H1 (cell line): ENCODE measurements around the gene TMEM225B. TPM values are rescaled to one million over a fixed set of nuclear protein-coding genes. Genes with fewer than 3 reads are reported as not detected.

Experiments used
- CTCF ChIA-PET: fragments of 300-600 bp; sonication (Branson Sonifier 250); formaldehyde crosslinking; loops from one replicate; lab custom pipeline; 2021; ENCODE audit not compliant: partially characterized antibody; lab: Charles Lee
- POLR2A ChIA-PET: fragments of 300-600 bp; sonication (Branson Sonifier 250); formaldehyde crosslinking; loops from one replicate; lab custom pipeline; 2021; ENCODE audit warnings: inconsistent platforms; ENCODE audit not compliant: partially characterized antibody; lab: Charles Lee
- DNase-seq, 2 experiments: peaks; one replicate each; pipeline versions ENCODE4 v3.0.0 to v3.0.0-alpha.2; 2010 to 2022; ENCODE audit warnings: low spot score in 2 of 2, low read depth in 1 of 2, mixed read lengths in 1 of 2
- FAIRE-seq: peaks from 2 replicates; lab custom pipeline; 2011; peaks lifted over from hg19 to GRCh38; lab: Jason Lieb, UNC
- H2AFZ ChIP-seq: 2 replicates; pipeline ENCODE4 v1.8.1; 2012; ENCODE audit warnings: low read length, inconsistent platforms
- H2AK5ac ChIP-seq: 2 replicates; pipeline ENCODE4 v1.6.1; 2013; ENCODE audit warnings: low read depth, low read length
- H2BK120ac ChIP-seq: replicated peaks from 2 replicates; pipeline ENCODE3; 2013; ENCODE audit warnings: low read depth, low read length, inconsistent platforms
- H2BK12ac ChIP-seq: 2 replicates; pipeline ENCODE4 v1.6.1; 2013; ENCODE audit warnings: low read depth, low read length
- H2BK15ac ChIP-seq: 2 replicates; pipeline ENCODE4 v1.6.1; 2013; ENCODE audit warnings: low read length
- H2BK20ac ChIP-seq: 2 replicates; pipeline ENCODE4 v1.6.1; 2013; ENCODE audit warnings: low read length
- H2BK5ac ChIP-seq: 2 replicates; pipeline ENCODE4 v1.6.1; 2013; ENCODE audit warnings: low read depth, low read length
- H3K14ac ChIP-seq: 2 replicates; pipeline ENCODE4 v1.6.1; 2013; ENCODE audit warnings: inconsistent platforms; ENCODE audit not compliant: insufficient read length
- H3K18ac ChIP-seq: 2 replicates; pipeline ENCODE4 v1.6.1; 2013; ENCODE audit warnings: low read length; ENCODE audit errors: extremely low read depth
- H3K23ac ChIP-seq: 2 replicates; pipeline ENCODE4 v1.6.1; 2013; ENCODE audit warnings: inconsistent platforms; ENCODE audit not compliant: insufficient read length
- H3K23me2 ChIP-seq: 2 replicates; pipeline ENCODE4 v1.6.1; 2013; ENCODE audit warnings: low read depth, low read length
- H3K27ac ChIP-seq: 2 replicates; pipeline ENCODE4 v1.6.1; 2011; ENCODE audit warnings: low read depth, low read length, inconsistent platforms
- H3K27me3 ChIP-seq, 4 experiments: replicated peaks in 1 of 4; 1 replicate in 1 of 4; 2 replicates in 3 of 4; pipeline versions ENCODE4 v1.6.1 to v1.8.1; 2011 to 2013; ENCODE audit warnings: low read length in 3 of 4, mild to moderate bottlenecking in 3 of 4, inconsistent platforms in 2 of 4, mixed read lengths in 2 of 4, moderate library complexity in 1 of 4; ENCODE audit not compliant: control insufficient read depth in 3 of 4, insufficient read depth in 3 of 4; ENCODE audit errors: extremely low read depth in 1 of 4
- H3K36me3 ChIP-seq, 4 experiments: 2 replicates each; pipeline versions ENCODE4 v1.6.1 to v1.8.1; 2011 to 2013; ENCODE audit warnings: mild to moderate bottlenecking in 4 of 4, low read length in 3 of 4, moderate library complexity in 2 of 4, control low read depth in 1 of 4, inconsistent platforms in 1 of 4; ENCODE audit not compliant: insufficient read depth in 4 of 4, control insufficient read depth in 2 of 4
- H3K4ac ChIP-seq: replicated peaks from 2 replicates; pipeline ENCODE3; 2013; ENCODE audit warnings: low read length, low read depth, mixed read lengths, inconsistent platforms; ENCODE audit not compliant: insufficient read length
- H3K4me1 ChIP-seq, 4 experiments: replicated peaks in 1 of 4; 1 replicate in 1 of 4; 2 replicates in 3 of 4; pipeline versions ENCODE4 v1.6.1 to v1.8.1; 2011 to 2013; ENCODE audit warnings: low read length in 3 of 4, inconsistent platforms in 2 of 4, mixed read lengths in 1 of 4; ENCODE audit not compliant: insufficient read depth in 4 of 4, control insufficient read depth in 3 of 4
- H3K4me2 ChIP-seq, 2 experiments: 2 replicates each; pipeline versions ENCODE4 v1.6.1 to v1.8.1; 2011 to 2013; ENCODE audit warnings: low read depth in 2 of 2, low read length in 2 of 2, control low read depth in 1 of 2, inconsistent platforms in 1 of 2, mild to moderate bottlenecking in 1 of 2; ENCODE audit not compliant: insufficient read depth in 1 of 2
- H3K4me3 ChIP-seq, 4 experiments: fragments of 200-600, 300-600 bp in 1 of 4; sonication (generic), shearing (Covaris generic), sonication (Bioruptor Twin) in 1 of 4; 2 replicates each; pipeline versions ENCODE4 v1.5.1 to v1.8.1; 2011 to 2016; ENCODE audit warnings: low read length in 4 of 4, low read depth in 3 of 4, control low read depth in 2 of 4, inconsistent platforms in 2 of 4, mild to moderate bottlenecking in 2 of 4, mixed read lengths in 1 of 4, moderate library complexity in 1 of 4; ENCODE audit not compliant: insufficient read depth in 2 of 4; ENCODE audit errors: extremely low read depth in 1 of 4
- H3K56ac ChIP-seq: replicated peaks from 2 replicates; pipeline ENCODE3; 2013; ENCODE audit warnings: low read depth, mild to moderate bottlenecking, mixed read lengths, low read length, inconsistent platforms; ENCODE audit not compliant: insufficient read length
- H3K79me1 ChIP-seq: 2 replicates; pipeline ENCODE4 v1.6.1; 2013; ENCODE audit warnings: low read depth, low read length, control low read depth
- H3K79me2 ChIP-seq, 2 experiments: 2 replicates each; pipeline versions ENCODE4 v1.6.1 to v1.8.1; 2012 to 2013; ENCODE audit warnings: low read length in 2 of 2, mild to moderate bottlenecking in 2 of 2, inconsistent platforms in 1 of 2; ENCODE audit not compliant: insufficient read depth in 2 of 2, control insufficient read depth in 1 of 2
- H3K9ac ChIP-seq, 4 experiments: replicated peaks in 1 of 4; 1 replicate in 1 of 4; 2 replicates in 3 of 4; pipeline versions ENCODE4 v1.6.1 to v1.8.1; 2011 to 2013; ENCODE audit warnings: low read depth in 3 of 4, low read length in 3 of 4, control low read depth in 2 of 4, mild to moderate bottlenecking in 2 of 4, moderate library complexity in 2 of 4, inconsistent platforms in 1 of 4; ENCODE audit errors: extremely low read depth in 1 of 4
- H3K9me3 ChIP-seq, 2 experiments: 2 replicates each; pipeline versions ENCODE4 v1.6.1 to v1.8.1; 2012 to 2013; ENCODE audit warnings: mild to moderate bottlenecking in 2 of 2, moderate library complexity in 2 of 2, control low read depth in 1 of 2, inconsistent platforms in 1 of 2, low read depth in 1 of 2, low read length in 1 of 2, mixed read lengths in 1 of 2; ENCODE audit not compliant: insufficient read depth in 2 of 2
- H4K20me1 ChIP-seq, 2 experiments: replicated peaks in 1 of 2; 2 replicates each; pipeline versions ENCODE3 to v1.8.1; 2011 to 2013; ENCODE audit warnings: inconsistent platforms in 2 of 2, low read length in 2 of 2, mild to moderate bottlenecking in 1 of 2; ENCODE audit not compliant: insufficient read depth in 2 of 2, control insufficient read depth in 1 of 2
- H4K5ac ChIP-seq: 2 replicates; pipeline ENCODE4 v1.6.1; 2013; ENCODE audit warnings: low read length, low read depth, mixed read lengths, inconsistent platforms; ENCODE audit not compliant: insufficient read length
- H4K8ac ChIP-seq: 2 replicates; pipeline ENCODE4 v1.8.0; 2013; ENCODE audit warnings: mild to moderate bottlenecking, moderate library complexity, low read length, inconsistent platforms; ENCODE audit not compliant: insufficient read depth; ENCODE audit errors: extremely low read depth
- H4K91ac ChIP-seq: replicated peaks from 2 replicates; pipeline ENCODE3; 2013; ENCODE audit warnings: low read length, mixed read lengths, inconsistent platforms; ENCODE audit not compliant: insufficient read length
- KDM5A ChIP-seq: fragments of 200-600 bp; IDR thresholded peaks from 2 replicates; pipeline ENCODE4 v1.7.1; 2012; ENCODE audit warnings: mild to moderate bottlenecking, low read length, inconsistent platforms, mixed read lengths
- POLR2AphosphoS5 ChIP-seq: IDR thresholded peaks from 2 replicates; pipeline ENCODE4 v1.6.1; 2011; ENCODE audit warnings: low read depth, low read length
- RAD21 ChIP-seq, 2 experiments: IDR thresholded peaks in 1 of 2; conservative IDR thresholded peaks in 1 of 2; 2 replicates each; pipeline ENCODE4 v1.6.1; 2011; ENCODE audit warnings: low read depth in 2 of 2, low read length in 2 of 2, improper control_type of control experiment in 1 of 2, inconsistent platforms in 1 of 2, mild to moderate bottlenecking in 1 of 2, moderate library complexity in 1 of 2
- TEAD4 ChIP-seq: IDR thresholded peaks from 2 replicates; pipeline ENCODE4 v1.6.1; 2012; ENCODE audit warnings: low read depth, low read length, inconsistent platforms, mixed read lengths
- WGBS, 2 experiments: shearing (Covaris generic) in 1 of 2; methylation state at CpG; one replicate each; pipeline versions ENCODE4 v1.1.6 to v1.1.7; 2013 to 2015; ENCODE audit warnings: low lambda C conversion rate in 2 of 2, mixed read lengths in 2 of 2, inconsistent platforms in 1 of 2, low coverage in 1 of 2, missing lambda C conversion rate in 1 of 2; ENCODE audit not compliant: insufficient replicate concordance in 2 of 2, insufficient coverage in 1 of 2, insufficient read length in 1 of 2; ENCODE audit errors: extremely low coverage in 1 of 2, missing lambda C conversion rate in 1 of 2; 5-methylcytosine and 5-hydroxymethylcytosine counted together
- polyA plus RNA-seq, 7 experiments: library from polyadenylated mRNA; depleted of rRNA in 3 of 7; stranded (reverse) in 5 of 7; unstranded in 2 of 7; fragments of >200 nt in 5 of 7; fragments of 200-250 nt in 2 of 7; gene quantifications; 1 replicate in 5 of 7; 2 replicates in 1 of 7; 4 replicates in 1 of 7; pipeline versions ENCODE4 v1.2.1 to v1.2.3, GENCODE V29; 2011 to 2013; ENCODE audit warnings: missing spikeins in 2 of 7, mixed read lengths in 2 of 7
- total RNA-seq: library from RNA; stranded (reverse); fragmentation: NEBNext Ultra II Directional; extraction: Animal tissue kit (Norgen Biotek cat#: 25700); gene quantifications from 2 replicates; pipeline ENCODE4 v1.2.1, GENCODE V29; 2021

TMEM225B gene
- total and polyA plus RNA-seq, 2 of the 8 experiments (the other 6 are each of a cell fraction or from before 2014, with no cell fraction given) = 0.68 TPM; not detected in 1

DNA sequence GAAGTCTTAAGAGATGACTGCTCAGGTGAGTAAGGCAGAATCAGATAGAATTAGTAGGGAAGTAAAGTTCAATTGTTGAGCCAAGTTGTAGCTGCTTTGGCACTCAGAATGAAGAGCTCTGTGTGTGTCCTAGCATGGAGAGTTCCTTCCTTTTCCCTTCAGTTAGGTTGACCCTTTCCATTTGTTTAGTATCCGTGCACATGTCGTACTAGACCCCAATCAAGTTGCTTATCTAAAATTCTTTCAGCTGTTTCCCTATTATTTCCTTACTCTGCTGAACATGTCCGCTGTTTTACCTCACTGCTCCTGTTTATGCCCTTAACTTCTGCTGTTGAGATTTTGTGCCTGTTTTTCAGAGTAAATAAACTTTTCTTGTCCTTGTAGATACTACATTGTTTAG lies 26.3 kb upstream of the TMEM225B start:
- H3K79me2 ChIP-seq = peaks cover 0 to 4% of the 10 kb centered on the region in 2 experiments; a peak in 1 of 4 replicates
- H3K56ac ChIP-seq = no peak overlapping the region
- H2BK120ac ChIP-seq = no peak overlapping the region
- H3K36me3 ChIP-seq = peaks cover 2 to 39% (median 20%) of the 10 kb centered on the region in 4 experiments; a peak in 7 of 8 replicates
- H3K23ac ChIP-seq = no peak overlapping the region
- H3K79me1 ChIP-seq = no peaks in the 10 kb centered on the region
- peaks cover 0 to 6% (median 2%) of the 10 kb centered on the region in 4 experiments; a peak in 1 of 7 replicates for H3K4me1 ChIP-seq
- no peak overlapping the region for H3K27ac ChIP-seq
- H4K8ac ChIP-seq = no peak overlapping the region
- WGBS, 2 experiments = 88% methylated on average over 3 of the region's 3 CpGs; no CpG with 5 or more reads in 1 of the 2 experiments
- no peak overlapping the region for H2AFZ ChIP-seq
- no peak for TF ChIP-seq POLR2AphosphoS5
- TF ChIP-seq RAD21 (IDR thresholded peaks at IDR 0.05 in 1 of 2, conservative IDR thresholded peaks at IDR 0.05 in 1 of 2; ENCODE audit: low read depth in 2 of 2, low read length in 2 of 2) = no peak
- no peak for TF ChIP-seq TEAD4
- TF ChIP-seq KDM5A = no peak
- TF ChIP-seq, all 59 proteins: peak for 0
- no peak overlapping the region for H4K91ac ChIP-seq
- no peak overlapping the region for H2BK20ac ChIP-seq
- no peaks in the 10 kb centered on the region for H3K27me3 ChIP-seq
- FAIRE-seq (no peak), DNase-seq (no peak)
- H2BK5ac ChIP-seq = no peak overlapping the region
- H4K5ac ChIP-seq = no peak overlapping the region
- no peak overlapping the region for H2AK5ac ChIP-seq
- no peak overlapping the region for H3K4ac ChIP-seq
- H4K20me1 ChIP-seq = peaks cover 0 to 2% of the 10 kb centered on the region in 2 experiments
- H3K9ac ChIP-seq = no peak overlapping the region
- H3K4me2 ChIP-seq = no peak overlapping the region
- no peak overlapping the region for H3K14ac ChIP-seq
- ChIA-PET POLR2A (interaction anchor here (0.7 to 2.9 kb wide), 4 partner anchors 13 to 196 kb away, joined by 3 to 20 read pairs (median 8); partner anchors contain the start of genes ZNF655 and ZSCAN25), CTCF (interaction anchor here (1.2 to 1.6 kb wide), 2 partner anchors 9 to 32 kb away, joined by 3 read pairs; no protein-coding TSS in a partner anchor)
- H3K9me3 ChIP-seq = no peaks in the 10 kb centered on the region
- H3K23me2 ChIP-seq = no peaks in the 10 kb centered on the region
- H3K18ac ChIP-seq = no peak overlapping the region
- H2BK12ac ChIP-seq = no peak overlapping the region
- no peak overlapping the region for H2BK15ac ChIP-seq
- H3K4me3 ChIP-seq = no peak overlapping the region
